DMS 273 treated with DMSO at 0.1 percent for 48 hours (cell line): ENCODE results near the gene MINDY4.

Source experiments
- DNase-seq: peaks from one replicate; lab custom pipeline; 2025; lab: John Stamatoyannopoulos, UW

The MINDY4 gene

GRCh38 chr7:30916767-30917166, 145.6 kb downstream of the MINDY4 start:
- DNase-seq = no peak

- DNase-seq = no peak
Observed at GRCh38 chr7:30917216-30917893, 146.1 kb downstream of the MINDY4 start.

GRCh38 chr7:30918676-30919075, 147.5 kb downstream of the MINDY4 start:
- DNase-seq = no peak

DNA sequence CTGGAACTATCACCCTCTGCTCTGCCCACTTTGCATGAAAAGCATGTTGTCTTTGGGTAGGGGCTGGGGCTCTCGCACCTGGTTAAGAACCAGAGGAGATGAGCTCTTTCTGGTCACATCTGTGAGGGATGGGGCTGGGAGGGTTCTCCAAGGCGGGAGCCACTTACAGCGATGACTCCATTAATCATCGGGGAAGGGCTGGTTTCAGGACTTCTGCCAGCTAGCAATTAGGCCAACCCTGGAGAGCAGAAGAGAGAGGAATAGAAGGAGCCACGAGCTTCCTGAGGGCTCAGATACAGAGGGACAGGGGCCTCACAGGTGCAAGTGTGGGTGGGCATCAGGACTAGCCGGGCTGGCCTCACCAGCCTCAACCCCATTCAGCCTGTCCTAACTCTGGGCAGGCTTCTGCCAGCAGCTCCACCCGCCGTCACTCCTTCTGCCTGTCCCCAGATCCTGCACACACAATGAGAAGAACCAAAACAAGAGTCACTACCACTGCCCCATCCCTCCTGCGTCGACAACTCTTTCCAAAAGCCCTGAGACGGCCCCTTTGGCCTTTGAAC, 148.9 kb downstream of the MINDY4 start:
- DNase-seq = no peak

- no peak for DNase-seq
Observed at GRCh38 chr7:30920584-30921539, 149.6 kb downstream of the MINDY4 start.

- DNase-seq = no peak
Observed at GRCh38 chr7:30921540-30922401, 150.6 kb downstream of the MINDY4 start.

DNA sequence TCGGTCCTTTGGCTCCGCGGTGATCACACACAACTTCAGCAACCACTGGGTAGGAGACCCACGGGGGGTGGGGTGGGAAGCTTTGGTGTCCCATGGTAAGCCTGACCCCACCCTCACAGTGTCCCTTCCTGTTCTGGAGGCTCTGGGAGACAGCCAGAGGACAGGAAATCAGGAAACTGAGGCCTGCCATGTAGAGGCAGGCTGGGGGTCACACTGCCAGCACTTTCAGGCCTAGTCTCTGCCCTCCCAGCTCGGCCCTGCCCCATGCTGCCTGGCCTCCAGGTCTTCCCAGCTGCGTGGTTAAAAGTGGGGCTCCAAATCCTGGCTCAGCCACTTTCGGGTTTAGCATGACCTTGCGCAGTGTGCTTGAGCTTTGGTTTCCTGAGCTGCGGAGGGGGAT, 151.4 kb downstream of the MINDY4 start:
- DNase-seq = no peak

- no peak for DNase-seq
Observed at GRCh38 chr7:30923009-30923773, 152.0 kb downstream of the MINDY4 start.

- no peak for DNase-seq
Observed at GRCh38 chr7:30923774-30924413, 152.7 kb downstream of the MINDY4 start.

GRCh38 chr7:30924624-30925023, 153.4 kb downstream of the MINDY4 start:
- no peak for DNase-seq

- no peak for DNase-seq
Observed at GRCh38 chr7:30925117-30925516, 153.9 kb downstream of the MINDY4 start.

DNA sequence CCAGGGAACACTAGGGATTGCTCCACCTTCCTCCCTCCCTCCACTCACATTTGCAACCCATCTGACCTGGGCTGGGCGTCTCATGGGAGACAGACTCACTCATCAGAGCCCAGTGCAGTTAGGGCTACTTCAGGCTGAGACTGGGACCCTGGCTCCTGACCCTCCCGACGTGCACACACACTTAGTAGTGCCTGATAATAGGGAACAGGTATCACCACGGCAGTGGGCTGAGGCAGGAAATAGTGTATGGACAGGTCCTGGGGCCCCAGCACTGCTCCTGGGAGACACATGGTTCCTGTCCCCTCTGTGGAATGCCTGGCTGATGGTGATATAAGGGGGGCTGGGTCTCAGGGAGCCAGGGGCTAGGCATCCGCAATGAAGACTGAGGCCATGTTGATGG, 154.7 kb downstream of the MINDY4 start:
- DNase-seq = no peak

GRCh38 chr7:30926313-30926712, 155.1 kb downstream of the MINDY4 start:
- DNase-seq = no peak

DNA sequence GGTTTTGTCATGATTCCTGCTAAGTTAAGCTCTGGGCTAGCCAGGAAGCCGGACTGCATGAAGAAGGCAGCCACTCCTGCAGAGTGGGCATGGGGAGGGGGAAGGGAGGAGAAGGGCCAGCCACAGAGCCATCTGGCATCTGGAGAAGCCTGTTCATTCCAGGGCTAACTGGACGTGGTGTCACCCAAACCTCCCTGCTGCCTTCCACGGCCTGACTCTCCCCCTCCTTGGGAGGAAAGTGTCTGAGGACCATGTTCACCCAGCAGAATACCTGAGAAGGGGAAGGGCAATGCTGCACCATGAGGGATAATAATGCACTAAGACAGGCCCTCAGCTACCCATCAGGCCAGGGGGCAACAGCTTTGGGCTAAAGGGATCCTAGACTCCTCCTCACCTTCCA, 155.8 kb downstream of the MINDY4 start:
- DNase-seq = no peak

DNA sequence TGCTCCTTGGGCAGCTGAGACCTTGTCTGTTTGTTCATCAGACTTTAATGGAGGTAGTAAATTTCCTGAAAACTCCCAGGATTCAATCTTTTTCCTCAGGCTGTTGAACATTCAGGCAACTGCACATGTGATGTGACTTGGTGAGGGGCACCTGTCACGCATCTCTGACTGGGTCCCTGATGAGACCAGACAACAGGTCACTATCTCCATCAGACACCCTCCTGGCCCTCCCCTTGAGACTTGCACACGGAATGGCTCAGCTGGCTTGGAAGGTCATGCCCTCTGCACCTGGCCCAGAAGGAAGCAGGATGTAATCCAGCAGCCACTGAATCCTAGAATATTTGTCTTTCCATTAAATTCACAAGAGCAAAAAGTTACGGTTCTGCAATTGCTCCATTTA, 156.3 kb downstream of the MINDY4 start:
- DNase-seq = no peak

GRCh38 chr7:30928254-30928872, 157.1 kb downstream of the MINDY4 start:
- no peak for DNase-seq

GRCh38 chr7:30929686-30930085, 158.5 kb downstream of the MINDY4 start:
- DNase-seq = no peak

DNA sequence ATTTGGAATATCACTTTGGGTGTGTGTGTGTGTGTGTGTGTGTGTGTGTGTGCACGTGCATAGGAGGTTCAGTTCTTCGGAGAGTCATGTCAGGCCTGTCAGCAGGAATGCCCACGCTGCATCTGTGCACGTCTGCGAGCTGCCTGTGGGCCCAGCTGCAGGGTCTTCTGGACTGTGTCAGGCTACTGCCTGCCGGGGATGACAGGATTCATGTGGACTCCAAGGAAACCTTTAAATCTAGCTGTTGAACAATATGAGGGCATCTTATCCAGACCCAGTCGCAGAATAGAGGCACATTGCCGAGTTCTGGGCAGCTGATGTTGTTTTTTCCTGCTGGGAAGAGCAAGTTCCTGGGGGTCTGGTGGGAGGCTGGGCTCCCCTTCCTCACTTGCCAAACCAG, 159.4 kb downstream of the MINDY4 start:
- DNase-seq = no peak

DNA sequence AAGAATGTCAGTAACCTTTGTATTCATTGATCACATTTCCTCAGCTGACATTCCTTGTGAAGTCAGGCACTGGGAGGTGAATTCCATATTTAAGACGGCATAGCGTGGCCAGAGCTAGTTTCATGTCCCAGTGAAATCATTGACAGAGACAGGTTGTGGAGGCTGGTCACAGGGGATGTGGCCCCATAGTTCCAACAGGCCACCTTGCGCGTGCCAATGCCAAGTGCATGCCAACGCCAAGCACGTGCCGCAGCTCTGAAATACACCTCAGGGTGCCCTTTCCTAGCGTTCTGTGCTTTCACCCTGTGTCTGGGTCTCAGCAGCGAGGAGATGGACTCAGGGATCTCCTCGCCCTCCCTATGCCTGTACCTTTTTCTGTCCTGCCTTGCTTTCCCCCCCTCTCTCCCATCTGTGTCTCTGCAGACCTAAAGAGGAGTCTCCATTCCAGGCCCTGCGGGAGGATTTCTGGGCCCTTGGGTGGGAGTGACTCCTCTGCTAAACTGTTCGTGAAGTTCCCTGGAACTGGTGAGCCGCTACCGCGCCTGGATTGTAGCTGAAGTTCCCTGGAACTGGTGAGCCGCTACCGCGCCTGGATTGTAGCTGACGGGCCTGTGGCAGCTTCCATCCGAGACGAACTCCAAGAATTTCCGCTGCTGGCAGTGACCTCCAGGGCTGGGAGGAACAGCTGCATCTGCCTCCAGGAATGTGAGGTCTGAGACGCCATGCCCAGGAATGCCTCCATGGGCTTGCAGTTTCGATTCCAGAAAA, 160.1 kb downstream of the MINDY4 start:
- DNase-seq = no peak
